AG04449 (cell line): ENCODE data around the gene ZFHX3.

Source experiments
- CTCF ChIA-PET: fragments of 350-600 bp; formaldehyde crosslinking; extraction: SDS; loops from one replicate; lab custom pipeline; 2021; ENCODE audit warnings: antibody characterized with exemption; lab: Yijun Ruan, JAX
- POLR2A ChIA-PET: fragments of 400-600, 350-600 bp; formaldehyde crosslinking; extraction: SDS; loops from one replicate; lab custom pipeline; 2020; ENCODE audit warnings: antibody characterized with exemption, inconsistent platforms; lab: Yijun Ruan, JAX
- DNase-seq: peaks from one replicate; pipeline ENCODE4 v3.0.0-alpha.2; 2010; ENCODE audit warnings: low read depth, low spot score
- H3K4me3 ChIP-seq: 2 replicates; pipeline ENCODE4 v1.5.1; 2011; ENCODE audit warnings: low read depth, mild to moderate bottlenecking, control low read depth, low read length
- CTCF ChIP-seq: IDR thresholded peaks from one replicate; pipeline ENCODE4 v1.5.1; 2011; ENCODE audit warnings: mild to moderate bottlenecking, moderate library complexity, low read length, control low read depth, inconsistent platforms; ENCODE audit not compliant: insufficient read depth; ENCODE audit errors: missing control alignments

The ZFHX3 gene

GRCh38 chr16:73028263-73028662, 19.7 kb downstream of the ZFHX3 start:
- no peak overlapping the region for H3K4me3 ChIP-seq
- ChIA-PET POLR2A (interaction anchor here (0.7 kb wide), 1 partner anchor 9 kb away, joined by 4 read pairs; no protein-coding TSS in a partner anchor), CTCF (interaction anchor here (1.1 to 2.2 kb wide), 2 partner anchors 10 to 196 kb away, joined by 3 to 5 read pairs; no protein-coding TSS in a partner anchor)
- DNase-seq: no peak
- no peak for TF ChIP-seq CTCF

GRCh38 chr16:73027685-73028111, 20.2 kb downstream of the ZFHX3 start:
- ChIA-PET CTCF (interaction anchor here (1.1 to 2.2 kb wide), 2 partner anchors 11 to 196 kb away, joined by 3 to 5 read pairs; no protein-coding TSS in a partner anchor), POLR2A (interaction anchor here (0.7 kb wide), 1 partner anchor 10 kb away, joined by 4 read pairs; no protein-coding TSS in a partner anchor)
- TF ChIP-seq CTCF: no peak
- H3K4me3 ChIP-seq: no peak overlapping the region
- DNase-seq: no peak

GRCh38 chr16:73026754-73027684, 20.9 kb downstream of the ZFHX3 start:
- no peak for DNase-seq
- no peak overlapping the region for H3K4me3 ChIP-seq
- POLR2A ChIA-PET: interaction anchor here (0.7 kb wide), 1 partner anchor 10 kb away, joined by 4 read pairs; no protein-coding TSS in a partner anchor
- TF ChIP-seq CTCF: no peak
- CTCF ChIA-PET: interaction anchor here (1.1 to 2.2 kb wide), 2 partner anchors 12 to 195 kb away, joined by 3 to 5 read pairs; no protein-coding TSS in a partner anchor

- no peak for TF ChIP-seq CTCF
- ChIA-PET CTCF (interaction anchor here (1.2 to 1.5 kb wide), 2 partner anchors 8 to 45 kb away, joined by 3 to 4 read pairs; no protein-coding TSS in a partner anchor), POLR2A (no interaction called here)
- H3K4me3 ChIP-seq: no peak overlapping the region; the same call in 1 of the 2 replicates
- DNase-seq: no peak
Observed at GRCh38 chr16:73025856-73026210, 22.1 kb downstream of the ZFHX3 start.

- CTCF ChIA-PET: interaction anchor here (0.9 to 2.0 kb wide), 5 partner anchors 9 to 192 kb away, joined by 3 to 7 read pairs (median 4); no protein-coding TSS in a partner anchor
- DNase-seq: no peak
- POLR2A ChIA-PET: interaction anchor here (0.7 kb wide), 1 partner anchor 42 kb away, joined by 3 read pairs; no protein-coding TSS in a partner anchor
- TF ChIP-seq CTCF: no peak
- no peak overlapping the region for H3K4me3 ChIP-seq
Observed at GRCh38 chr16:73025151-73025855, 22.6 kb downstream of the ZFHX3 start.
